Panc1 (cell line): Measurements from ENCODE around the gene CBLN2.

Source experiments
- POLR2AphosphoS5 ChIP-seq: IDR thresholded peaks from 2 replicates; pipeline ENCODE4 v1.6.1; 2012; ENCODE audit warnings: mild to moderate bottlenecking, low read depth, low read length, moderate library complexity
- SIN3A ChIP-seq: IDR thresholded peaks from 2 replicates; pipeline ENCODE4 v1.6.1; 2012; ENCODE audit warnings: low read depth, mild to moderate bottlenecking, low read length, moderate library complexity, borderline replicate concordance; ENCODE audit not compliant: insufficient read depth
- TF ChIP-seq, protein P1 (sequence below): fragments of 450-650 bp; IDR thresholded peaks from 2 replicates; pipeline ENCODE4 v1.5.1; 2017; ENCODE audit warnings: mild to moderate bottlenecking
- TF ChIP-seq, protein P2 (sequence below), 2 experiments: IDR thresholded peaks; 2 replicates each; pipeline ENCODE4 v1.6.1; 2011 to 2012; ENCODE audit warnings: low read depth in 2 of 2, control low read depth in 1 of 2, low read length in 1 of 2, mild to moderate bottlenecking in 1 of 2, moderate library complexity in 1 of 2; ENCODE audit not compliant: insufficient read depth in 1 of 2

DNA sequence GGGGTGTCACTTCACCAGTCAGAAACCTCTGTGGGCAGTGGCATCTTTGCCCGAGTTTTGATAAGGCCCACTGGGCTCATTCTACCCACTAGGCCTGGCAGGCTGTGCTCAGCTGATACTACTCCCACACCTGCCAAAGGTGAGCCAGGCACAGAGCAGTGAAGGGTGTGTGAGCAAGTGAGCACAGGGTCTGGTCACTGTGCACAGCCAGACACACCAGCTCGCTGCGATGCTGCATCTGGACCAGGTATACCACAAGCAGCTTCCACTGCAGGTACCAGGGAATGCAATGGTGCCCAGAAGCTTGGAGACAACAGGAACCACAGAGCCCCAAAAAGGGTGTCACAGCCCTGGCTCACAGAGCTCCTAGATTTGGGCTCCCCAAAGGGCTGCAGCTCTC lies 40.6 kb upstream of the CBLN2 start:
- TF ChIP-seq, protein P1, sequence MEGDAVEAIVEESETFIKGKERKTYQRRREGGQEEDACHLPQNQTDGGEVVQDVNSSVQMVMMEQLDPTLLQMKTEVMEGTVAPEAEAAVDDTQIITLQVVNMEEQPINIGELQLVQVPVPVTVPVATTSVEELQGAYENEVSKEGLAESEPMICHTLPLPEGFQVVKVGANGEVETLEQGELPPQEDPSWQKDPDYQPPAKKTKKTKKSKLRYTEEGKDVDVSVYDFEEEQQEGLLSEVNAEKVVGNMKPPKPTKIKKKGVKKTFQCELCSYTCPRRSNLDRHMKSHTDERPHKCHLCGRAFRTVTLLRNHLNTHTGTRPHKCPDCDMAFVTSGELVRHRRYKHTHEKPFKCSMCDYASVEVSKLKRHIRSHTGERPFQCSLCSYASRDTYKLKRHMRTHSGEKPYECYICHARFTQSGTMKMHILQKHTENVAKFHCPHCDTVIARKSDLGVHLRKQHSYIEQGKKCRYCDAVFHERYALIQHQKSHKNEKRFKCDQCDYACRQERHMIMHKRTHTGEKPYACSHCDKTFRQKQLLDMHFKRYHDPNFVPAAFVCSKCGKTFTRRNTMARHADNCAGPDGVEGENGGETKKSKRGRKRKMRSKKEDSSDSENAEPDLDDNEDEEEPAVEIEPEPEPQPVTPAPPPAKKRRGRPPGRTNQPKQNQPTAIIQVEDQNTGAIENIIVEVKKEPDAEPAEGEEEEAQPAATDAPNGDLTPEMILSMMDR: no peak
- TF ChIP-seq, protein P2, sequence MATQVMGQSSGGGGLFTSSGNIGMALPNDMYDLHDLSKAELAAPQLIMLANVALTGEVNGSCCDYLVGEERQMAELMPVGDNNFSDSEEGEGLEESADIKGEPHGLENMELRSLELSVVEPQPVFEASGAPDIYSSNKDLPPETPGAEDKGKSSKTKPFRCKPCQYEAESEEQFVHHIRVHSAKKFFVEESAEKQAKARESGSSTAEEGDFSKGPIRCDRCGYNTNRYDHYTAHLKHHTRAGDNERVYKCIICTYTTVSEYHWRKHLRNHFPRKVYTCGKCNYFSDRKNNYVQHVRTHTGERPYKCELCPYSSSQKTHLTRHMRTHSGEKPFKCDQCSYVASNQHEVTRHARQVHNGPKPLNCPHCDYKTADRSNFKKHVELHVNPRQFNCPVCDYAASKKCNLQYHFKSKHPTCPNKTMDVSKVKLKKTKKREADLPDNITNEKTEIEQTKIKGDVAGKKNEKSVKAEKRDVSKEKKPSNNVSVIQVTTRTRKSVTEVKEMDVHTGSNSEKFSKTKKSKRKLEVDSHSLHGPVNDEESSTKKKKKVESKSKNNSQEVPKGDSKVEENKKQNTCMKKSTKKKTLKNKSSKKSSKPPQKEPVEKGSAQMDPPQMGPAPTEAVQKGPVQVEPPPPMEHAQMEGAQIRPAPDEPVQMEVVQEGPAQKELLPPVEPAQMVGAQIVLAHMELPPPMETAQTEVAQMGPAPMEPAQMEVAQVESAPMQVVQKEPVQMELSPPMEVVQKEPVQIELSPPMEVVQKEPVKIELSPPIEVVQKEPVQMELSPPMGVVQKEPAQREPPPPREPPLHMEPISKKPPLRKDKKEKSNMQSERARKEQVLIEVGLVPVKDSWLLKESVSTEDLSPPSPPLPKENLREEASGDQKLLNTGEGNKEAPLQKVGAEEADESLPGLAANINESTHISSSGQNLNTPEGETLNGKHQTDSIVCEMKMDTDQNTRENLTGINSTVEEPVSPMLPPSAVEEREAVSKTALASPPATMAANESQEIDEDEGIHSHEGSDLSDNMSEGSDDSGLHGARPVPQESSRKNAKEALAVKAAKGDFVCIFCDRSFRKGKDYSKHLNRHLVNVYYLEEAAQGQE (IDR thresholded peaks at IDR 0.05; ENCODE audit: insufficient read depth in 1 of 2, low read depth in 2 of 2, low read length in 1 of 2): no peak
- TF ChIP-seq POLR2AphosphoS5: no peak
- no peak for TF ChIP-seq SIN3A
